ENCODE data around the gene HOXA3. TPM values are rescaled to one million over a fixed set of nuclear protein-coding genes. Genes with fewer than 3 reads are reported as not detected.

HOXA3 gene
- polyA plus RNA-seq, 2 of the 4 experiments (the other 2 are of a cell fraction), result 3.3 to 8.7 TPM

- Histone ChIP-seq H3K4me3 (no peak overlapping the region), H3K4me1 (peaks cover 52% of the 10 kb centered on the region), H3K9me3 (no peaks in the 10 kb centered on the region), H3K4me2 (peak overlapping the region; percentile 5; the same call in 1 of the 3 replicates), H3K27ac (peak overlapping the region in 1 of 2 experiments; percentile 82; a peak in 1 of 6 replicates)
- DNase-seq (ENCODE audit: low read depth in 1 of 2, low spot score in 1 of 2), result peak in 1 of 2 experiments; percentile 36
- ATAC-seq, result no peak
- TF ChIP-seq SREBF2 (IDR thresholded peaks at IDR 0.05) (no peak), MYC (IDR thresholded peaks at IDR 0.05; ENCODE audit: borderline replicate concordance, low read length) (no peak), E2F6 (IDR thresholded peaks at IDR 0.05; ENCODE audit: borderline replicate concordance, low read depth) (no peak), ESRRA (IDR thresholded peaks at IDR 0.05; ENCODE audit: borderline replicate concordance, low read length) (no peak), MAFK (IDR thresholded peaks at IDR 0.05; ENCODE audit: partially characterized antibody) (no peak), HOXA7 (CRISPR knock-in tag; IDR thresholded peaks at IDR 0.05) (no peak), USF2 (IDR thresholded peaks at IDR 0.05) (no peak)
- TF ChIP-seq, protein P1, sequence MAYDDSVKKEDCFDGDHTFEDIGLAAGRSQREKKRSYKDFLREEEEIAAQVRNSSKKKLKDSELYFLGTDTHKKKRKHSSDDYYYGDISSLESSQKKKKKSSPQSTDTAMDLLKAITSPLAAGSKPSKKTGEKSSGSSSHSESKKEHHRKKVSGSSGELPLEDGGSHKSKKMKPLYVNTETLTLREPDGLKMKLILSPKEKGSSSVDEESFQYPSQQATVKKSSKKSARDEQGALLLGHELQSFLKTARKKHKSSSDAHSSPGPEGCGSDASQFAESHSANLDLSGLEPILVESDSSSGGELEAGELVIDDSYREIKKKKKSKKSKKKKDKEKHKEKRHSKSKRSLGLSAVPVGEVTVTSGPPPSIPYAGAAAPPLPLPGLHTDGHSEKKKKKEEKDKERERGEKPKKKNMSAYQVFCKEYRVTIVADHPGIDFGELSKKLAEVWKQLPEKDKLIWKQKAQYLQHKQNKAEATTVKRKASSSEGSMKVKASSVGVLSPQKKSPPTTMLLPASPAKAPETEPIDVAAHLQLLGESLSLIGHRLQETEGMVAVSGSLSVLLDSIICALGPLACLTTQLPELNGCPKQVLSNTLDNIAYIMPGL (CRISPR knock-in tag; IDR thresholded peaks at IDR 0.05; ENCODE audit: borderline replicate concordance), result no peak
- no peak for FAIRE-seq
- POLR2A ChIA-PET, result no interaction called here
- whole genome bisulfite sequencing (ENCODE audit: missing lambda C conversion rate), result 93% methylated on average over 2 of the region's 2 CpGs
- CTCF ChIA-PET, result no interaction called here
Measured at GRCh38 chr7:27137640-27138315, 14.6 kb downstream of the HOXA3 start.

DNA sequence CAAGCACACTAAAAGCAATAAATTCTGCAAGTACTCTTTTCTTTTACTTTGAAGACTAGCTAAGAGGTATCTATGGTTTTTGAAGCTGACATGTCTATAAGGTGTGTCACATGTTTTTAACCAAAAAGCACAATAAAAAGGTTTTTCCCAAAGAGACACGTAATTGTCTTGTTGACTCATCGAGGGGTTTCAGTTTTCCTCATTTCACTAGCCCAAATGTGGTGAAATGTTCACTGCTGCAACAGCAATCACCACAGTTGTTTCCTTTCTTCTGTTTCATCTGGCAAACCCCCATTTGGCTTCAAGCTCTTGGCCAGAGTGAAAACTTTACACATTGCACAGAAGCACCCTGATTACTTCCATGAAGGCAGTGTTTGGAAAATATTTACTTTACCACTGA is 18.0 kb downstream of the HOXA3 start:
- Histone ChIP-seq H3K4me1 (peaks cover 53% of the 10 kb centered on the region), H3K9me3 (no peaks in the 10 kb centered on the region)
- no peak for FAIRE-seq

DNA sequence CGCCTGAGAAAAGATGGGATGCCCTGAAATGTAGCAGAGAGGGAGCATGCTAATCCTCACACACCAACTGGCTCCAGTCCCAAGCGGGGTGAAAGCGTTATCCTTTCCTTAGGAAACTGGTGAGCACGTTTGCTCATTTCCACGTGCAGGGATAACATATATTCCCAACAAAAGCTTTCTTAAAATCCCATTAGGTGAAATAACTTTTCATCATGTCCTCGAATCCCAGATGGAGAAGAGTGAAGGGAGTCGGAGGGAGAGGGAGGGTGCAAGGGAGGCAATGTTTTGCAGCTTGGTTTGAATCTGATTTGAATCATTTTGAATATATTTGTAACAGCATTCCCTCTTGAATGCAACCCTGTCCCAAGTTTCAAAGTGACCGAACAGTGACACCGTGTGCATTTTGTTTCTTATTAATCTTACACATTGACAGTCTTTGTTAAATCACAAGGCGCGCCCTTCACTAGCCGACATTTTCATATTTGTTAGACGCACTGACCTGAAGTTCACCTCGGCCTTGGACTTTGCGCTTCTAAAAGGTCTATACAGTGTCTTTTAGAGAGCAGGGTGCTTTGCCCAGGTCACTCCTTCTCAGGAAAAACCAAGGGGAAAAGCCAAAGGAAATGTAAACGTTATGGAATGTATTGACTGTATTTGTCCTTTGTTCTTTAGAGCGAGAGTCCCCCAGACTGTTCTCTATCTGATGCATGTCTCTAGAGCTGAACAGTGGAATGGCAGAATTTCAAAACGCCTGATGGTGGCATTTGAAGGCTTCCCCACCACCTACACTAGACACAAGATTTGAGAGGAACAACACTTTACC is 18.8 kb downstream of the HOXA3 start:
- no peaks in the 10 kb centered on the region for H3K9me3 ChIP-seq
- 74% methylated on average over 18 of the region's 18 CpGs for WGBS (ENCODE audit: missing lambda C conversion rate)
- ChIA-PET POLR2A (interaction anchor here (1.1 kb wide), 1 partner anchor 10 kb away, joined by 3 read pairs; no protein-coding TSS in a partner anchor), CTCF (interaction anchor here (1.0 to 1.5 kb wide), 3 partner anchors 10 to 441 kb away, joined by 3 to 4 read pairs (median 3); partner anchors contain the start of gene HOXA5)
- H3K4me3 ChIP-seq, result no peak overlapping the region
- DNase-seq (ENCODE audit: low read depth in 1 of 2, low spot score in 1 of 2), result peak in 1 of 2 experiments; percentile 45
- peak overlapping the region; percentile 22; the same call in 2 of the 3 replicates for H3K4me2 ChIP-seq
- H3K27ac ChIP-seq, result peak overlapping the region; percentile 11 to 82; a peak in 4 of 6 replicates
- H3K4me1 ChIP-seq, result peaks cover 53% of the 10 kb centered on the region
- FAIRE-seq, result no peak
- no peak for ATAC-seq
- TF ChIP-seq BHLHE40 (IDR thresholded peaks at IDR 0.05; ENCODE audit: low read depth, low read length) (no peak), HES2 (IDR thresholded peaks at IDR 0.05) (no peak), RAD21 (conservative IDR thresholded peaks at IDR 0.05 in 1 of 2, IDR thresholded peaks at IDR 0.05 in 1 of 2) (no peak), E2F6 (IDR thresholded peaks at IDR 0.05; ENCODE audit: borderline replicate concordance, low read depth) (no peak), CBX8 (IDR thresholded peaks at IDR 0.05) (no peak), NR3C1 (IDR thresholded peaks at IDR 0.05) (no peak)

More for the DNA sequence above, 18.0 kb downstream of the HOXA3 start:
- POLR2A ChIA-PET, result interaction anchor here (1.1 kb wide), 1 partner anchor 11 kb away, joined by 3 read pairs; no protein-coding TSS in a partner anchor
- Histone ChIP-seq H3K4me3 (no peak overlapping the region), H3K27ac (peak overlapping the region in 1 of 2 experiments; percentile 82; a peak in 4 of 6 replicates), H3K4me2 (peak overlapping the region; percentile 22)
- CTCF ChIA-PET, result interaction anchor here (1.0 to 1.5 kb wide), 4 partner anchors 9 to 442 kb away, joined by 3 to 5 read pairs (median 4); partner anchors contain the start of gene HOXA5
- ATAC-seq (no peak), DNase-seq (ENCODE audit: low read depth in 1 of 2, low spot score in 1 of 2) (no peak)
- no peak for TF ChIP-seq SMC3 (IDR thresholded peaks at IDR 0.05)
- TF ChIP-seq EP300 (IDR thresholded peaks at IDR 0.05), result 0 out of 5 replicates have a peak, but pooled peaks of 1 of the 2 experiments have one; percentile 18
- TF ChIP-seq RAD21 (conservative IDR thresholded peaks at IDR 0.05 in 1 of 2, IDR thresholded peaks at IDR 0.05 in 1 of 2), result 0 out of 5 replicates have a peak, but pooled peaks of 1 of the 2 experiments have one; percentile 8
- TF ChIP-seq JUNB (IDR thresholded peaks at IDR 0.05), result no peak
- TF ChIP-seq CEBPB (IDR thresholded peaks at IDR 0.05), result 0 out of 4 replicates have a peak, but pooled peaks of 1 of the 2 experiments have one; percentile 6
- TF ChIP-seq MYC (IDR thresholded peaks at IDR 0.05; ENCODE audit: borderline replicate concordance, low read length), result no peak
- WGBS (ENCODE audit: missing lambda C conversion rate), result 54% methylated on average over 2 of the region's 2 CpGs
